H1 (cell line): Measurements from ENCODE around the gene GHRHR. TPM values are rescaled to one million over a fixed set of nuclear protein-coding genes. Genes with fewer than 3 reads are reported as not detected.

ENCODE experiments used
- KDM5A ChIP-seq: fragments of 200-600 bp; IDR thresholded peaks from 2 replicates; pipeline ENCODE4 v1.7.1; 2012; ENCODE audit warnings: mild to moderate bottlenecking, low read length, inconsistent platforms, mixed read lengths
- polyA plus RNA-seq, 7 experiments: library from polyadenylated mRNA; depleted of rRNA in 3 of 7; stranded (reverse) in 5 of 7; unstranded in 2 of 7; fragments of >200 nt in 5 of 7; fragments of 200-250 nt in 2 of 7; gene quantifications; 1 replicate in 5 of 7; 2 replicates in 1 of 7; 4 replicates in 1 of 7; pipeline versions ENCODE4 v1.2.1 to v1.2.3, GENCODE V29; 2011 to 2013; ENCODE audit warnings: missing spikeins in 2 of 7, mixed read lengths in 2 of 7
- total RNA-seq: library from RNA; stranded (reverse); fragmentation: NEBNext Ultra II Directional; extraction: Animal tissue kit (Norgen Biotek cat#: 25700); gene quantifications from 2 replicates; pipeline ENCODE4 v1.2.1, GENCODE V29; 2021
- TF ChIP-seq, protein P1 (sequence below): IDR thresholded peaks from 2 replicates; pipeline ENCODE4 v1.6.1; 2011; ENCODE audit warnings: low read depth, mild to moderate bottlenecking, low read length; ENCODE audit not compliant: insufficient read depth

GHRHR gene
- total and polyA plus RNA-seq, 2 of the 8 experiments (the other 6 are each of a cell fraction or from before 2014, with no cell fraction given) = 0.60 to 6.5 TPM

- TF ChIP-seq, protein P1, sequence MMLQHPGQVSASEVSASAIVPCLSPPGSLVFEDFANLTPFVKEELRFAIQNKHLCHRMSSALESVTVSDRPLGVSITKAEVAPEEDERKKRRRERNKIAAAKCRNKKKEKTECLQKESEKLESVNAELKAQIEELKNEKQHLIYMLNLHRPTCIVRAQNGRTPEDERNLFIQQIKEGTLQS = no peak
- TF ChIP-seq KDM5A = no peak
Measured at GRCh38 chr7:30994206-30995100, 30.7 kb downstream of the GHRHR start (continued).
